HS-27A (cell line): ENCODE results near the gene NAA30.
A peak's percentile ranks its signal among the peaks of the same experiment; 100 is the strongest.
"Not testable (repeated sequence)": the region's sequence is repeated elsewhere in the genome, so short reads cannot be mapped to it uniquely, and the experiment has no call there.

Source experiments
- DNase-seq: peaks from one replicate; pipeline ENCODE4 v3.0.0-alpha.2; 2012; ENCODE audit warnings: low read depth, missing footprints

The NAA30 gene

GRCh38 chr14:57390037-57390805 is at the start of gene NAA30:
Gene NAA30 (plus strand): TSS chr14:57390586. CDS start chr14:57390958, 372 bp downstream.
- peak; percentile 79 for DNase-seq

GRCh38 chr14:57343545-57344297 is 46.7 kb upstream of the NAA30 start:
- DNase-seq: not testable (repeated sequence)

- DNase-seq: no peak
Observed at GRCh38 chr14:57345106-57345505, 45.3 kb upstream of the NAA30 start.

GRCh38 chr14:57346741-57347140 is 43.6 kb upstream of the NAA30 start:
- DNase-seq: no peak

- no peak for DNase-seq
Observed at GRCh38 chr14:57352396-57353170, 37.8 kb upstream of the NAA30 start.

- DNase-seq: no peak
Observed at GRCh38 chr14:57355081-57355800, 35.1 kb upstream of the NAA30 start.

GRCh38 chr14:57362361-57362760 is 28.0 kb upstream of the NAA30 start:
- DNase-seq: no peak

GRCh38 chr14:57364659-57365450 is 25.5 kb upstream of the NAA30 start:
- DNase-seq: no peak

- DNase-seq: not testable (repeated sequence)
Observed at GRCh38 chr14:57370187-57370586, 20.2 kb upstream of the NAA30 start.

- DNase-seq: no peak
Observed at GRCh38 chr14:57371013-57371412, 19.4 kb upstream of the NAA30 start.

- DNase-seq: no peak
Observed at GRCh38 chr14:57375156-57375555, 15.2 kb upstream of the NAA30 start.

- no peak for DNase-seq
Observed at GRCh38 chr14:57378661-57379060, 11.7 kb upstream of the NAA30 start.

- no peak for DNase-seq
Observed at GRCh38 chr14:57380935-57381334, 9.5 kb upstream of the NAA30 start.

GRCh38 chr14:57382283-57382682 is 8.1 kb upstream of the NAA30 start:
- DNase-seq: peak; percentile 24

GRCh38 chr14:57383125-57383745 is 7.2 kb upstream of the NAA30 start:
- no peak for DNase-seq

GRCh38 chr14:57388067-57388466 is 2.3 kb upstream of the NAA30 start:
- no peak for DNase-seq

- no peak for DNase-seq
Observed at GRCh38 chr14:57389646-57390036, 745 bp upstream of the NAA30 start.

GRCh38 chr14:57390806-57391516 is 575 bp downstream of the NAA30 start:
- no peak for DNase-seq

GRCh38 chr14:57391517-57392195 is 1.3 kb downstream of the NAA30 start:
- no peak for DNase-seq
